HG03159 (cell line): ENCODE measurements around the gene COL9A3.
"Not testable (repeated sequence)": the region's sequence is repeated elsewhere in the genome, so short reads cannot be mapped to it uniquely, and the experiment has no call there.

ENCODE experiments used
- ATAC-seq: cut with Tn5 transposase; IDR thresholded peaks from one replicate; pipeline ENCODE4 v1.9.1; 2021; ENCODE audit warnings: mild to moderate bottlenecking, moderate library complexity; ENCODE audit not compliant: unreplicated experiment

Gene COL9A3

DNA sequence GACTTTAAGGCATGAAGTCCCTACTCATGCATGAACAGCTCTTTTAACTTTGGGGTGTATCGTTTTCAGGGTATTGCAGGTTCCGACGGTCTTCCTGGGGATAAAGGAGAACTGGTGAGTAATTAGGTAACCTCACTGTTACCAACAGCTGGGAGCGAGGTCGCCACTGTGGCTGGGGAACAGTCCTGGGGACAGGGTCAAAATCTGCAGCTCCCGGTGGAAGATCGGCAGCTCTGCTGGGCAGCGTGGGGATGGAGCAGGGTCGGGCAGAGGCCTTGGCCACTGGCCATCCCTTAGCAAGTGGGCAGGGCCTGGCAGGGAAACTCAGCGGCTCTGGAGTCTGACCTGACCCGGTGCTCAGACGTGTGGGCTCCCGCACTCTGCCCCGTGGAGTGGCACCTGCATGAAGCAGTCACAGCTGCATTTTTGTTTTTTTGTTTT lies 16.1 kb downstream of the COL9A3 start:
- no peak for ATAC-seq

DNA sequence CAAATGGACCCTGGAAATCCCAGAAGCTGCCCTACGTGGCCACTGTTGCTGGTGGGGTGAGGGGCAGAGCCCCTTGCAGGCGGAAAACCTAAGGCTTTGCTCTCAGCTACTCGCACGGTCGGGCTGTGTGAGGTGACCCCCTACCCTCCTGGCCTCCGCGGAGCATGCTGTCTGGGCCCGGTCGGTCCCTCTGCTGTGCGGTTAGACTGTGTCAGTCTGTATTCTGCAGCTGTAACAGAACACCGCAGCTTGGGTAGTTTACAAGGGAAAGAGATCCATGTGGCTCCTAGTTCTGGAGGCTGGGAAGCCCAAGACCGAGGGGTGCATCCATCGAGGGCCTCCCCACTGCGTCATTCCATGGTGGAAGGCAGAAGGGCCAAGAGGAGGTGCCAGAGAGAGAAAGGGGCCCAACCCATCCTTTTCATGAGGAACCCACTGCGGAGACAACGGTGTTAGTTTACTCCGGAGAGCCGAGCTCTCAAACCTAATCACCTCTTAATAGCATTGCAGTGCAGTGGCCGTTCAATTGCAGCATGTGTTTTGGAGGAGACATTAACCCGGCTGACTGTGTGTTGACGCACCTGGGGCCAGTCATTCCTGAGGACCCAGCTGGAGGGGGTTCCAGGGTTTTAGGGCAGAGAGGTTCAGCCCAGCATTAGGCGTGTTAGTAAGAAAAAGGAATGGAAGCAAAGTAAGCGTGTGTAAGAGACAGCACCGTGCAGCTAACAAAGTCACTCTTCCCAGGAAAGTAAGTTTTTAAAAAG lies 18.3 kb downstream of the COL9A3 start:
- no peak for ATAC-seq

DNA sequence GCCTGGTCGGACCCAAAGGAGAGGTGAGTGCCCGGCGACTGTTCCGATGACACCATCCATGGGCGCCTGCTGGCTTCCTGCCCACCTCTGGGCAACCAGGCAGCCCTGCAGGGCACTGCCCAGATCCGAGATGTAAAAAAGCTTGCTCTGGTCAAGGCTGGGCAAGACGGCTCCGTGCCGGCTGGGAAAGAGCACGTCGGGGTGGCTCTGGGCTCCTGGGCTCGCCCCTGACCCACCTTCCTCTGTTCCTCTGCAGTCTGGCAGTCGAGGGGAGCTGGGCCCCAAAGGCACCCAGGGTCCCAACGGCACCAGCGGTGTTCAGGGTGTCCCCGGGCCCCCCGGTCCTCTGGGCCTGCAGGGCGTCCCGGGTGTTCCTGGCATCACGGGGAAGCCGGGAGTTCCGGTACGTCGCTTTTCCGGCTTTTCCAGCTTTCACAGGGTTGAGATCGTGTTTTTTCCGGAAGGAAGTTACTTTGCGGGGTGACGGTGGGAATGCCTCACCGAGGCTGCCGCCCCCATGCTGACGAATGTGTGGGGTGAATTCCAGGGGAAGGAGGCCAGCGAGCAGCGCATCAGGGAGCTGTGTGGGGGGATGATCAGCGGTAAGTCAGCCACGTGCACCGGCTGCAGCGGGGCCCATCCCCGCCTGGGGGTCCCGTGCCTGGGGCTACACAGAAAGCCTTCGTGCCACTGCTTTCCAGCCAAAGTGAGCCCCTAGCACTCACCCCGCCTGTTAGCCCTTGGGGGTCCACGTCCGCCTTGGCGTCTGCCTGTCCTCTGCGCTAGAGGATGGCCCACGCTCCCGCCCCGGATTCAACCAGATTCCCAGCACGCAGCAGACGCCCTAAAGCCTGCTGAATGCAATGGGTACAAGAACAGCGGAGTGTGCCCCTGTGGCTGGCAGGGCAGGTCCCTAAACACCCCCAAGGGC lies 19.3 kb downstream of the COL9A3 start:
- ATAC-seq: no peak

DNA sequence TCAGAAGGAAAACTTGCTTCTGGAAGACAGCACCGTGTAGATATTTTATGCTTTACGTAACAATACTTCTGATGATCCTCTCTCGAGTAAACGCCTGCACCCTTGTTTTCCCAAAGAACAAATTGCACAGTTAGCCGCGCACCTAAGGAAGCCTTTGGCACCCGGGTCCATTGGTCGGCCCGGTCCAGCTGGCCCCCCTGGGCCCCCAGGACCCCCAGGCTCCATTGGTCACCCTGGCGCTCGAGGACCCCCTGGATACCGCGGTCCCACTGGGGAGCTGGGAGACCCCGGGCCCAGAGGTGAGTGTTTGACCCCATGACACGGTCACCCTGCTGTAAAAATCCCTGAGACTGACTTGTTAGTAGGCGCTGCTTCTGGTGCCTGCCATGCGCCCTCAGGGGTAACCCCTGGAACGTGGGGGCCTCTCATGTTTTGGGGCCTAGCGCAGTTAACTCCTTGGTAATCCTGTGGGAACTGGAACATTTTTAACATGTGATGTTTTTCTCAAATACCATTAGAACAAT lies 20.2 kb downstream of the COL9A3 start:
- no peak for ATAC-seq

DNA sequence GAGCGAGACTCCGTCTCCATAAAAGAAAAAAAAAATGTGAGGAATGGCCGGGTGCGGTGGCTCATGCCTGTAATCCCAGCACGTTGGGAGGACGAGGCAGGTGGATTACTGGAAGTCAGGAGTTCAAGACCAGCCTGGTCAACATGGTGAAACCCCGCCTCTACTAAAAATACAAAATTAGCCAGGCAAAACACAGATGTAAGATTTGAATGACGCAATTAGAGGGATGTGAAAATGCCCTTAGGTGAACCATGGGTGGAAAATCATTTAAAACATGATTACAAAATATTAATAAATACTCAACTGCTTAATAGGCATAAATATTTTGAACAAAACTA lies 20.9 kb downstream of the COL9A3 start:
- peak; percentile 32 for ATAC-seq

DNA sequence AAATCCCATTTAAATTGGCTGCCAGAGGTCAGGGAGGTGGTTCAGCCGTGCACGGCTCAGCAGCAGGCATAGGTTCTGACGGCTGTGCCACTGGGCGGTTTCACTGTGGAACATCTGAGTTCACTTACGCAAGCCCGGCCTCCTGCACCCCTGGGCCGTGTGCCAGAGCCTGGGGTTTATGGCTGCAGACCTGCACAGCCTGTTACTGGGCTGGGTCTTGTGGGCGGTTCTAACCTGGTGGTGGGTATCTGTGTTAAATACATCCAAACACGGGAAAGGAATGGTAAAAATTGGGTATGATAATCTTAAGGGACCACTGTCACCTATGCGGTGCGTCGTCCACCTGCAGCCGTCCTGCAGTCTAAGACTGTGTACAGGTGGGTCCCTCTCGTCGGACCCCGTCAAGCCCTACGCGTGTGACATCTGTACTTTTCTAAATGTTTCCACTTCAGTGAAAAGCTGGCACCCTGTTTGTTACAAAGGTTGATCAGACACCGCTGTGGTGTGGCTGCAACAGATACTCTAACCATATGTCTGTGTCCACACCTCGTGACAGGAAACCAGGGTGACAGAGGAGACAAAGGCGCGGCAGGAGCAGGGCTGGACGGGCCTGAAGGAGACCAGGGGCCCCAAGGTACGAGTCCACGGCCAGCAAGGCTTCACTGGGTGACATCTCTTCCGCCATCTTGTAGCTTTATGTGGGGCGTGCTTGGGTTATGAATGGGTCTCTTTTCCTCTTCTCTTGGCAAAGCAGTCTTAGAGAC lies 21.5 kb downstream of the COL9A3 start:
- ATAC-seq: peak; percentile 59

DNA sequence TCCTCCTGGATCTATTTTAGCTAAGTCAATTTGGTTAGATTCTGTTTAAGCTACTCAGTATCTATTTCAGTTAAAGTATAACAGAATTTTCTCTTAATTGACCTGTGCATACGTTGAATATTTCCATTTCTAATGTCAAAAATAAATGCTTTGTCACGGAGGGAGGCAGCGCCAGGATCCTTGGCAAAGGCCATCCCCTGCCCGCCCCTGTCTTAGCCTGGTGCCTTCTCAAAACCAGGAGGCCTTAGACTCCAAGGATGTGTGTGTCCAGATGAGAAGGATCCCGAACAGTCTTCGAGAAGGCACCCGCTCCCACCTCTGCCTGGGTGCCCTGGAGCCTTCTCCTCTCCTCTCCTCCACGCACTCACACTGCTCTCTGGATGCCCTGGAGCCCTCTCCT lies 22.4 kb downstream of the COL9A3 start:
- no peak for ATAC-seq

DNA sequence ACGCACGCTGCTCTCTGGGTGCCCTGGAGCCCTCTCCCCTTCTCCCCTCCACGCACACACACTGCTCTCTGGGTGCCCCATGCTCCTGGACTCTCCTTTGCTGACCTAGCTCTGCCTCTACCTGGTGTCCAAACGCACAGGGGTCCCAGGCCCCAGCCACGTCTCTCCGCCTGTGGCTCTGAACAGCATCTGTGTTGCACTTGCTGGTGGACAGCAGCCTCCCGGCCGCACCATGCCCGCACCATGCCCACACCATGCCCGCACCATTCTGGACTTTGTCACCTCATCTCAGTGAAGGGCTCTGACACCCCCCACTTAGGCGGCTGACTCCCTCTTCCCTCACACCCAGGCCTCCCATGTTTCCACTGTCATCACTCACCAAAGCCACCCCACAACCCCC lies 23.0 kb downstream of the COL9A3 start:
- ATAC-seq: no peak

DNA sequence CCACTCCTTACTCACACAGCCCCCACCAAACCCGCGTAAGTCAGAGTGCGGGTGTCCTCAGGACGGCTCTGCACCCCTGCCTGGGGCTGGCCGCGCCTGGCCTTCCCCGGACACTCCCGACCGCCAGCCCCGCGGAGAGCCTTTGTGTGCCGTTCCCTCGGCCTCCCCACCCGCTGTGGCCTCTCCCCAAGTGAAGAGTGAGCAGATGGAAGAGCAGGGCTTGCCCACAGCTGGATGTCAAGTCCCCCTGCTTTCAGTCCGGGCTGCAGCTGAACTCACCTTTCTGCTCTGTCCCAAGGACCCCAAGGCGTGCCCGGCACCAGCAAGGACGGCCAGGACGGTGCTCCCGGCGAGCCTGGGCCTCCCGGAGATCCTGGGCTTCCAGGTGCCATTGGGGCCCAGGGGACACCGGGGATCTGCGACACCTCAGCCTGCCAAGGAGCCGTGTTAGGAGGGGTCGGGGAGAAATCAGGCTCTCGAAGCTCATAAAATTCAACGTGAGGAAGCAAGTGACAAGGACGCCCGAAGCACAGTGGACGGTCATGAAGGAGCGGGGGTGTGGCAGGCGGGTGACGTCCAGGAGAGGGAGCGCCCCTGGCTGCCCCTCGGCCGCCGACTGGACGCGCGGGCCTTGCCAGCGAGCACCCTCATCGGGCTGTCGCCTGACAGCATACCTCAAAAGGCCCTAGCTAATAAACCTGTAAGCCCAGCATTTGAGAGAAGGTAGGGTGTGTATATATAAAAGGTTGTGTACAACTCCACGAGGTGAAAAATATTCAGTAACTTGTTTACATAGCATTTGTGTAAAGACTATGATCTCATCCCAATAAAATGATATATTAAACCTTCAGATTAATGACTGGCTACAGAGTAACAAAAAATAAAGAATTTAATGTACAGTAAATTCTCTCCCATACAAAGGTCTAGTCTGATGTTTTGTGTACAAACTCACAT lies 23.7 kb downstream of the COL9A3 start:
- ATAC-seq: no peak

DNA sequence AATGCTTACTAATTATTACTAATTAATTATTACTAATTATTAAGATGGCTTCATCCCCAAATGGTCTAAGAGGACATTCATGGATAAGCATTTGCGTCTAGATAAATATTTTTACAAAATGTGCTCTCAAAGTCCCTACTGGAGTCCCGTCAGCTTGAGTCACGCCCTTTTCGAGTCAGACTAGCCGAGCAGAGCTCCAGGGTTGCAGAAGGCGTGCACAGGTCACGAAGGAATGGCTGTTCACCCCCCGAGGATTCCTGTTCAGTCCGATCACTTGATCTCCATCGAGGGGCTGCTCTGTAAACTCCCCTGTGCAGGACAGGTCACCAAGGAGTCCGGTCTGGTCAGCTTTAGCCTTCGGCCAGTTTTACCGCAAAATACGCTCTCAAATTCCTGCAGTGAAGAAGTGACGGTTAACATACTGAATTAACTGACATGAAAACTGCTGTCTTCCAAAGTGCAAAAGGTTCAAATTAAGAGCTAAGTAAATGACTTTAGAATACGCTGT lies 24.9 kb downstream of the COL9A3 start:
- no peak for ATAC-seq

DNA sequence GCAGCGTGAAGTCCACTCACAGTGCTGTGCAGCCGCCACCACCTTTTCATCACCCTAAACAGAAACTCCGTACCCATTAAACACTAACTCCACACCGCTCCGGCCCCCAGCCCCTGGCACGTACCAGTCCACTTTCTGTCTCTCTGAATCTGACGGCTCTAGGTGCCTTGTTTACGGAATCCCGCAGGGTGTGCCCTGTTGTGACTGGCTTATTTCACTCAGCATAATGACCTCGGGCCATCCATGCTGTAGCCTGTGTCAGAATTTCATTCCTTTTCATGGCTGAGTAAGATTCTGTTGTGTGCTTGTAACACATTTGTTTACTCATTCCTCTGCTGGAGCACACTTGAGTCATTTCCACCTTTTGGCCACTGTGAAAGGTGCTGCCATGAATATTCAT lies 26.8 kb downstream of the COL9A3 start:
- no peak for ATAC-seq

DNA sequence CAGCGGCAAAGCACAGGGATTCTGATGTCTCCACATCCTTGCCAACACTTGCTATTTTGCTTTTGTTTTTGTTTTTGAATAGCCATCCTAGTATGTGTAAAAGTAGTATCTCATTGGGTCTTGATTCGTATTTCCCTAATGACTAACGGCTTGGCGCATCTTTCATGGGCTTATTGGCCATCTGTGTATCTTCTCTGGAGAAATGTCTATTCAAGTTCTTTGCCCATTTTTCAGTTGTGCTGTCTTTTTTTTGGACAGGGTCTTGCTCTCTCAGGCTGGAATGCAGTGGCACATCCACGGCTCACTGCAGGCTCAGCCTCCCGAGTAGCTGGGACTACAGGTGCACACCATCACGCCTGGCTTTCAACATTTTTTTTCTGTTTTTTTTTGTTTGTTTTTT lies 27.3 kb downstream of the COL9A3 start:
- ATAC-seq: no peak

DNA sequence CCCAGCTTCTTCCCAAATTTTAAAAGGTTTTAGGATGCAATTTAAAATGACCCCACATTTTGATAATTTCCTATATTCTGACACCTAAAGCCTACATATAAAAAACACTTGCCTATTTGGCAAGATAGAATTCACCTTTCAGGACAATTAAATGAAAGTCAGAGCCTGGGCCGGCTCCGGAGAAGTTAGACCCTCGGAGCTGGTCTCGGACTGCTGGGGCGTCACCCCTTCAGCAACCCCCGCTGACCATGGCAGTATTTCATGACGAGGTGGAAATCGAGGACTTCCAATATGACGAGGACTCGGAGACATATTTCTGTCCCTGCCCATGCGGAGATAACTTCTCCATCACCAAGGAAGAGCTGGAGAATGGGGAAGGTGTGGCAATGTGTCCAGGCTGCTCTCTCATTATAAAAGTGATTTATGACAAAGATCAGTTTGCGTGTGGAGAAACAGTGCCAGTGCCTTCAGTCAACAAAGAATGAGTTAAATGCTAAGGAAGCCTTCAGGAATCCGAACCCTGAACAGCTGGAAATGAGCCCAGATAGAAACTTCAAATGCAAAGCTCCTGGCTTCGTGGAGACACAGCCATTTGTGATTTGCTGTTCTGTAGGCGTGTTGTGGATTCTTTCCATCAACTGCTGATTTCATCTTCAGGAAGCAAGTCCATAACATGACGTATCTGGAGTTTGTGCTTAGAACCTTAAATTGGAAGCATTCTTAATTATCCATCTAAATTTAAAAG lies 28.7 kb downstream of the COL9A3 start:
- ATAC-seq: no peak

DNA sequence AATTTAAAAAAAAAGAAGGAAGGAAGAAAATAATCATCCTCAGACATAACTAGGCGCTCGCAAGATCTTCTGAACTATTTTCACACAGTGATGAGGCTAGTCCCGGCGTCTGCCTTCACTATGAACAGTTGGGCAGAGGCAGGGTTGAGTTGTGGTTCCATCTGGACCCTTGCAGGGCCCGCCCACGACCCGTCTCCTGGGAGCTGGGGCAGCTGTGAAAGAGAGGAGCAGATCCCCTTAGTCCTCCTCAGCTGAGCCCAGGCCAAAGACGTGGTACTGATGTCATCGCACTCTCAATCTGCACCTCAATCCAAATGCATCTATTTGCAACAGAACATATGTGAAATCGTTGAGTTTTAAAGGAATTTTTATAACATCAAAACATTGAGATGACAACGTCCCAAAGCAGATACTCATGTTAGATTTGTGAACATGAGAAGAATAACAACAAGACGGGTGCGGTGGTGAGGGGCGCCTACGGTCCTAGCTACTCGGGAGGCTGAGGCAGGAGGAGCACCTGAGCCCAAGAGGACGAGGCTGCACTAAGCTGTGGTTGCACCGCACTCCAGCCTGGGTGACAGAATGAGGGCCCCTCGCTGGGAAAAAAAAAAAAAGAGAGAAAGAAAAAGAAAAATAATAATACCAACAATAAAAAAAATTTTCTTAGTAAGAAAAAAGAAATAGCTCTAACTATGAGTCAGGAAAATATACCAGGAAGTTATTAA lies 29.5 kb downstream of the COL9A3 start:
- ATAC-seq: no peak

DNA sequence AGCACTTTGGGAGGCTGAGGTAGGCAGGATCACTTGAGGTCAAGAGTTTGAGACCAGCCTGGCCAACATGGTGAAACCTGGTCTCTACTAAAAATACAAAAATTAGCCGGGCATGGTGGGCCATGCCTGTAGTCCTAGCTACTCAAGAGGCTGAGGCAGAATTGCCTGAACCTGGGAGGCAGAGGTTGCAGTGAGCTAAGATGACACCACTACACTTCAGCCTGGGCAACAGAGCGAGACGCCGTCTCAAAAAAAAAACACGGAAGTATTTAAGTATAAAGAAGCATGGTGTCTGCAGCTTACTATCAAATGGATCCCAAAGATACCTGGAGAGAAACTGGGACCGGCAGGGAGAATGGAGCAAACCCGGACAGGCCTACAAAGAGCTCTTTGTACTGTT lies 32.1 kb downstream of the COL9A3 start:
- not testable (repeated sequence) for ATAC-seq

DNA sequence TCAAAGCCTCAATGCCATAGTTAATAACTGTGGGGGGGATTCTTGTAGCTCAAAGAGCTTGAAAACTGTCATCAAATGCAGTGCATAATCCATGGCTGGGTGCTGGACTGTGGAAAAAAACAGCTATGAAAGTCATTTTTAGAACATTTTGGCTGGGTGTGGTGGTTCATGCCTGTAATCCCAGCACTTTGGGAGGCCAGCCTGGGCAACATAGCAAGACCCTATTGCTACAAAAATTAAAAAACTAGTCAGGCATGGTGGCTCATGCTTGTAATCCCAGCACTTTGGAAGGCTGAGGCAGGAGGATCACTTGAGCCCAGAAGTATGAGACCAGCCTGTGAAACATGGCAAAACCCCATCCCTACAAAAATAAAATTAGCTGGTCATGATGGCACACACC lies 32.6 kb downstream of the COL9A3 start:
- no peak for ATAC-seq

DNA sequence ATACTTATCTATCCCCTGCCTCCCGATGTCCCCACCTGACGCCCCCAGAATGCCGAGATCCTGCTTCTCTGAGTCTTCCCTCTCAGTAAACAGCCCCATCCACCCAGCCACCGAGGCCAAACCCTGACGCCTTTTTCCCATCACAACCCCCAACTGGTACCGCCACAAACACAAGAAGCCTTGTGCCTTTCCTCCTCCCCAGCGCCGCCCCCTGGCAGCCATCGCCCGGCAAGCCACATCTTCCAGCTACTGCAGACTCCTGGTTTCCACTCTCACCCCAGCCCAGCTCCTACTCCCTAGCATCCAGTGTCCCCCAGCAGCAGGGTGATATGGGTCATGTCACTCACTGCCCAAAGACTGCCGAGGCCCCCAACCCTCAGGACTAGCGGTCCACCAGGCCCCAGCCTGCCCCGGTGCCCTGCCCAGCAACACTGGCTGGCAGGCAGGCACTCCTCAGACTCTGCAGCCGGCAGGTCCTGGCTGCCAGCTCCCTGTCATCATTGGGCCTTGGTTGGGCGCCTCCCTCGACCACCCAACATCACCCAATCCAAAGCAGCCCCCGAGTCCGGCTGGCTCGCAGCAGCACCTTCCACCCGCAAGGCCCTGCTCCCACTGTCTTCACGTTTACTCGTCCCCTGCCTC lies 33.6 kb downstream of the COL9A3 start:
- ATAC-seq: no peak

DNA sequence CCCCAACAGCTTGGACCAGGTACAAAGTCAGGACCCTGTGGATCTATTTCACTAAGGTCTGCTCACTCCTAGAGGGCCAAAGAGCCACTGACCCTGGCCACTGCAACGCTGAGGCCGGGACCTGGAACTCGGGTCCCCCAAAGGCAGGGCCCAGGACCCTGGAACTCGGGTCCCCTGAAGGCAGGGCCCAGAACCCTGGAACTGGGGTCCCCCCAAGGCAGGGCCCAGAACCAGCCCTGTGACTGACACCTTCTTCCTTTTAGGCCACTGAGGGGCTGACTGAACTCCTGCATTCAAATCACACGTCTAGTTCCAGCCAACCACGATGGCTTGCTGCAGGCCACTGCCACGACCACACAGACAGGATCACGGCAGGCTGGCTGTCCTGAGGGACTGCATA lies 35.3 kb downstream of the COL9A3 start:
- no peak for ATAC-seq
